GM18858 (cell line): ENCODE results near the gene TULP4.
"Not testable (repeated sequence)": the region's sequence is repeated elsewhere in the genome, so short reads cannot be mapped to it uniquely, and the experiment has no call there.

Source experiments
- ATAC-seq: cut with Tn5 transposase; IDR thresholded peaks from one replicate; pipeline ENCODE4 v1.9.1; 2021; ENCODE audit not compliant: unreplicated experiment

TULP4 gene

DNA sequence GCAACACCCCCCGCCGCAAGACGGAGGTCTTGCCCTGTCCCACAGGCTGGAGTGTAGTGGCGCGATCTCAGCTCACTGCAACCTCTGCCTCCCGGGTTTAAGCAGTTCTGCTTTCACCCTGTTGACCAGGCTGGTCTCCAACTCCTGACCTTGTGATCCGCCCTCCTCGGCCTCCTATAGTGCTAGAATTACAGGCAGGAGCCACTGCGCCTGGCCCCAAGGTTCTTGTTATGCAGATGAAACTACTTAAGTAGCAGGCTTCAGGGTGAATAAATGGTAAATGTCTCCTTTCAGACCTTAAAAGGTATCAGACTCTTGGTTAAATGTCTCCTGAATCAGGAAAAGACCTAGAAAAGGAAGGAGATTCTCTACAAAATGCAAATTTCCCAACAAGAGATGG is 152.2 kb downstream of the TULP4 start:
- no peak for ATAC-seq

DNA sequence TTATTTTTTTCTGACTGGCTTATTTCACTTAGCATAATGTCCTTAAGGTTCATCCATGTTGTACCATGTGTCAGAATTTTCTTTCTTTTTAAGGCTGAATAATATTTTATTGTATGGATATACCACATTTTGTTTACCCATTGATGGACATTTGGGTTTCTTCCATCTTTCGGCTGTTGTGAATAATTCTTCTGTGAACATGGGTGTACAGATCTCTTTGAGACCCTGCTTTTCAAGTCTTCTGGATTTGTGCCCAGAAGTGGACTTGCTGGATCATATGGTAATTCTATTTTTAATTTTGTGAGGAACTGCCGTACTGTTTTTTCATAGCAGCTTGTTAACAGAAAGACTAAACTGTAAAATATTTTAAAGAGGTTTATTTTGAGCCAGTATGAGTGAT is 153.0 kb downstream of the TULP4 start:
- no peak for ATAC-seq

DNA sequence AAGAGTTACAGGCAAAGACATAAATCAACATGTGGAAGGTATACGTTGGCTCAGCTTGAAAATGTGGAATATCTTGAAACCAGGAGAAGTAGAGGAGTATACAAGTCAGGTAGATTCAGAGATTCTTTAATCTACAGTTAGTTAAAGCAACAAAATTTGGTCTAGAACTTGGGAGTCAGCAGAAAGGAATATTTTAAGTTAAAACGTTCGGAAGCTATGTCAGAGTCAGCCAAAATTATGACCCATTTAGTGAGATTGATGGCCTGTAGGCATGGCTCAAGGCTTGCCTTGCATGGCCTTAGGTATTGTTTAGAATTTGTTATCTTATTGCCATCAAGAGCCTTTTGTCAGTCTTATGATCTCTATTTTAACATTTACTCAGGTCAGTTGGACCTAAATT is 153.5 kb downstream of the TULP4 start:
- ATAC-seq, result no peak

DNA sequence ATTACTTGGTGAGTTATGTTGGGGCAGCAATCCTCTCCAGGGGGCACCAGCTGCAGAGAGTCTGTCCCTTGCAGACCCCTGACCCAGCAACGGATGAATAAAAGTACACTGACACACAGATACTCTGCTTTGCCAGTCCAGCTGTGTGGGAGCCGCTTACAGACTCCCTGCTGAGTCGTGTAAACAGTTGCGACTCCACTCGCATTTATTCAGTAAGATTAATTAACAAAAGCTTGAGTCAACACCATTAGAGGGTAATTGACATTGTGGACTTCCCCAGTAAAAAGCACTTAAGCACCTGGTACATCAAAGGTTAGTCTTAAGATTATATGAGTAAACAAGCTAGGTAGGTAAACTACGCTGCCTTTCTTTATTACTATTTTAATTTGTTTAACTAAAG is 155.7 kb downstream of the TULP4 start:
- no peak for ATAC-seq

DNA sequence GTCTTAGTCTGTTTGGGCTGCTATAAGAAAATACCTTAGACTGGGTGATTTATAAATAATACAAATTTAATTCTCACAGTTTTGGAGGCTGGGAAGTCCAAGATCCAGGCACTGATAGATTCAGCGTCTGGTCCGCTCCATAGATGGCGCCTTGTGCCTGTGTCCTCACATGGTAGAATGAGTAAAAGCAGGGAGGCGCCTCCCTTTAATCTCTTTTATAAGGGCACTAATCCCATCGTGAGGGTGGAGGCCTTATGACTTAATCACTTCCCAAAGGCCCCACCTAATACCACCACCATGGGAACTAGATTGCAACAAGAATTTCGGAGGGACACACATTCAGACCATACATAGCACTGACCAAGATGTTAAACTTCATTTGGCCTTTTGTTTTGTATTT is 156.4 kb downstream of the TULP4 start:
- no peak for ATAC-seq

DNA sequence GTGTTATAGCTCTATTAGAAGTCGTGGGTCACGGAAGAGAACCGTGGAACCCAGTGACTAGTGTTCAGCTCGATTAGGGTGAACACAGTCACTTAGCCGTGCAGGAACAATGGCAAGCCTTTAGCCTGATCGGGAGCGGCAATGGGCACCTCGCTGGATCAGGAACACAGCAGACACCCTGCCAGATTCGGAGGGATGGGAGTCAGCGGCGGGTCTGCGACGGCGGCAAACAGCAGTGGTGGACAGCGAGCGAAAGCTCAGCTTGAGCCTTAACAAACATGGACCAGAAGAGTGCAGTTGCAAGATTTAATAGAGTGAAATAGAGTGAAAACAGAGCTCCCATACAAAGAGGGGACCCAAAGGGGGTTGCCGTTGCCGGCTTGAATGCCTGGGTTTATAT is 157.8 kb downstream of the TULP4 start:
- ATAC-seq, result not testable (repeated sequence)

DNA sequence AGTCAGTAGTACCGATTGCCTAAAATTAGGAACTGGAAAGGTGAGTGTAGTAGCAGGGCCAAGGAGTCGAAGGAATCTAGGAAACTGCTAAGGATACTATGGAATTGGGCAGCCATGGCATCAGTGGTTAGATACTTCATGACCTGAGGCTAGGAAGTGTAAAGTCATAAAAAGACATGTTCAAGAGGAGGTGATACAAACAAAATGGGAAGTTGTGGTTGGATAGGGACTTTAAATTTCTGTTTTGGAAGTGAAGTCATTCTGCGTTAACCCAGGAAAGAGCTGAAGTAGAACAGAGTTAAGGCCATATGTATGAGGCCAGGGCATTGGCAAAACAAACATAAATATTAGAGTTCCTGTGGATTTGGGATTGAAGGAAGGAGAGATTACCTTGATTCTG is 159.1 kb downstream of the TULP4 start:
- no peak for ATAC-seq

DNA sequence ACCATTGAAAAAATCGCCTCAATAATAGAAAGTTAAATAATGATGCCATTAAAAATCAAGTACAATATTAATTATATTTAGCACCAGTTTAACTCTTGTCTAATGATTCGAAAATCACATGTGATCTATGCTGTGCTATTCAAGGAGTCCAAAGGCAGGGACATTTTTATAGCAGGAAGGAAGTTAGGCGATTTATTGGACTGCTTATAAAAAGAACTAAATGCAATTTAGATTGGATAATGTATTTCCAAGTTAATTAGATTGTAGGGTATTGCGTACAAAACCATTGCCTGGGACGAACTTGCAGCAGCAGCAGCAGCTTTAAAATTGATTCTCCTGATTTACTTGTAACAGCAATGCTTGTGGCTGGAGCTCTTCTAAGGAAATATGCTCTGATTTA is 160.2 kb downstream of the TULP4 start:
- ATAC-seq, result no peak

DNA sequence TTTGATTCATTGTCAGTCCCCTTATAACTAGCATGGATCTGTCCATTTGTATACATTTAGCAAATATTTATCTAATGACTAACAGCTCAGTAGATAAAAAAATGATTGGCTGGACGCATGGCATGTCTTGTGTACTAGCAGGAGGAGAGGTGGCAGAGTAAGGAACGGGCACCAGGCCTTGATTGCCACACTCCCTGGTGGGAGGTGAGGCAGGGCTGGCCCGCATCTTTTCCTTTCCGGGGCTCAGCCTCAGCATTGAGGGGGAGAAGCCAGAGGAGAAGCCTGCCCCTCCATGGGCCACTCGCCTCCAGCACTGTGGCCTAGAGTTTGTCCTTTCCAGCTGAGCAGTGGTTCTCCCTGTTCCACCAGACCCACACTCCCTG is 162.7 kb downstream of the TULP4 start:
- no peak for ATAC-seq

DNA sequence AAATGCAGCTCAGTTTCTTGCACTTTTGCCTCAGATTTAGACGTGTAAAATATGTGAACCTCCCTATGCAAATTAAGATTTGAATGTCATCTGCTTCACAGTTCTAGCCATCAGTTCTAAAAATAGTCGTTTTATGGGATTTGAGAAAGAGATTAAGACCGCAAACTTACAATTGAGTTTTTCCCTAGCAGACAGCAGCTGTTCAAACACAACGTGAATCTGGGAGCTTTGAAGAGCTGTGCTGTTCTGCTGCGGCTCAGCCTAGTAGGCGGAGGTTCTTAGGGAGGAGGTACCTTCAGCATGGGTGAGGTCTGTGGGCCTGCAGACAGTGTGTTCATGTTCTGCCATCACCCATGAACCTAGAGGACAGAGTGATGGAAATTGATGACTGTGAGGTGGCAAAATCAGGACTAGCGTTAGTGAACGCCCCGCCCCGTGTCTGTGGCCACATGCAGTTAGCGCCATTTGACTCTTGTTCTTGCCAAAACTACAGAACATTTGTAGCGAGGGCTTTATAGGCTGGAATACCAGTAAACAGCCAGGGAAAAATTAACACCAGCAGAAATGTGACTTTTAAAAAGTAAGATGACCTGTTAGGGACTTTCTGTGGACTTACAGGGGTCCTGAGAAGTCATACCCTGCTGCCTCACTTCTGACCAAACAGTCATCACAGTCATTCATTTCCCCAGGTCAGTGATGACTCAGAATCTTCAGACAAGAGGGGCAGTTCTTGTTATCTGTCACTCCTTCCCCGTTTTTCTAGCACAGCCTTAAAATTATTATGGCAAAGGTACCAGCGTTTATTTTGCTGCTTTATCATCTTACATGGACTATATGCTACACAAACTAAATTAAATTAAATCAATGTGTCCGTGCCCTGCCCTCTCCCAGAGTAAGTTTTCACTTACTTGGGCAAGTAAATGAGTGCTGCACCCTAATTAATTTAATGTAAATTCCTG is 163.4 kb downstream of the TULP4 start:
- peak; percentile 74 for ATAC-seq

DNA sequence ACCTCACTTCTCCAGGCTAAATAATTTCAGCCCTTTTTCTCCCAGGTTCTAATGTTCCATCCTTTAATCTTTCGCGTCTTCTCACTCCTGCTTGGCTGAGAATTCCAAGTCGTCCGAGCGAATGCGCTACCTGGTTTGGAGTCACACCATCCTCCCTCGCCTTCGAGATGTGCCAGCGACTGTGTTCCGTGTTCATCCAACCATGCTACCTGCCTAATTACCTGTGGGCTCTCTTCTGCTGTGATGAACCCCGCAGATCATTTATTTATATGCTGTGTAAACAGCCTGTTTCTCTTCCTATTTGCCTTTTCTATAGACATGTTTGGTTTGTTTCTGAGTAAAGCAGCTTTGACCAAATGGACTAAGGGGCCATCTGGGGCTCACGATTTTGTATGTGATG is 164.1 kb downstream of the TULP4 start:
- no peak for ATAC-seq

DNA sequence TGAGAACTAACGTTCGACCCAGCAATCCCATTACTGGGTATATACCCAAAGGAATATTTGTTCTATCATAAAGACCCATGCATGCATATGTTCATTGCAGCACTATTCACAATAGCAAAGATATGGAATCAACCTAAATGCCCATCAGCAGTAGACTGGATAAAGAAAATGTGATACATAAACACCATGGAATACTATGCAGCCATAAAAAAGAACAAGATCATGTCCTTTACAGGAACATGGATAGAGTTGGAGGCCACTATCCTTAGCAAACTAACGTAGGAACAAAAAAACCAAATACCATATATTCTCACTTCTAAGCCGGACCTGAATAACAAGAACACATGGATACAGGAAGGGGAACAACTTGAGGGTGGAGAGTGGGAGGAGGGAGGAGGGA is 165.5 kb downstream of the TULP4 start:
- not testable (repeated sequence) for ATAC-seq

DNA sequence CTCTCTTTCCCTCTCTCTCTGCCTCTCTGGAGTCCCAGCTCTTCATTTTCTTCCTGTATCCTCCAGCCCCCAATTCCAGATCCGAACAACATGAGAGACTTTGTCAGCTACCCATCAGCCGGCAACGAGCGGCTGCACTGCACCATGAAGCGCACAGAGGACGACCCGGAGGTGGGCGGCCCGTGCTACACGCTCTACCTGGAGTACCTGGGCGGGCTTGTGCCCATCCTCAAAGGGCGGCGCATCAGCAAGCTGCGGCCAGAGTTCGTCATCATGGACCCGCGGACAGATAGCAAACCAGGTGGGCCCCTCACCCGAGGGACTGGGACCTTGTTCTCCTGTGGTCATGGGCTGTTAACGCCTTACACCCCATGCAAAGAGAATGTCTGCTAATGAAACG is 168.7 kb downstream of the TULP4 start:
- ATAC-seq, result no peak

DNA sequence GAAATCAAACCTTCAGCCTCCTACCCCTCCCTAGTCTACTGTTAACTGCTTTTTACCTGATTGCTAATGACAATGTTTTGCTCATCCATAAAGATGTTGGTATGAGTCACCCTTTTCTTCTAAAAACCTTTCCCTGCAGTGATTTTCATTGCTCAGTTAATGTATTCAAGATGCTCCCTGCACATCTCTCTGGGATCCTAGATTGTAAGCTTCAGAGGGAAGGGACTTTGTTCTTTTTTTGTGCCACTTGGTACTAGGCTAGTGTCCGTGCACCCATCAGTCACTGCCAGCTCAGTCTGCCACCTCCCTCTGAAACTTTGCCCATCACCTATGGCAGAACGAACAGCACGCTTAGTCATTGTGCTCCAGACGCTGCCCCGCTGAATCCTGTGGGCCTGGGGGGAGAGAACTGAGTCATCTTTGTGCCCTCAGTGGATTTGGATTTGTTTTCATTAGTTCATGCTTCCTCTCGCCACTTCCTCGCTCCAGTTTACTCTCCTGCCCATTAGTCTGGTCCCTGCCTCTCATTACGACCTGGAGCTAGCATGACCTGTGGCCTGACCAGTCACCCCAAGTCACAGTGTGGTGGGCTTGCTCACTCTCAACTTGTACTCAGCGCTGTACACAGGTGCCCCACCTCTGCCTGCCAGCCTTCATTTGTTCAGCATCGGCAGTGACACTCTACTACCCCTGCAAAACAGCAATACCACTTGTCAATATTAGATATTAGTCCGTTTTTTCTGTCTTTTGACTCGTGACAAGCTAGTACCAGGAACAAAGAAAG is 169.6 kb downstream of the TULP4 start:
- ATAC-seq, result no peak

DNA sequence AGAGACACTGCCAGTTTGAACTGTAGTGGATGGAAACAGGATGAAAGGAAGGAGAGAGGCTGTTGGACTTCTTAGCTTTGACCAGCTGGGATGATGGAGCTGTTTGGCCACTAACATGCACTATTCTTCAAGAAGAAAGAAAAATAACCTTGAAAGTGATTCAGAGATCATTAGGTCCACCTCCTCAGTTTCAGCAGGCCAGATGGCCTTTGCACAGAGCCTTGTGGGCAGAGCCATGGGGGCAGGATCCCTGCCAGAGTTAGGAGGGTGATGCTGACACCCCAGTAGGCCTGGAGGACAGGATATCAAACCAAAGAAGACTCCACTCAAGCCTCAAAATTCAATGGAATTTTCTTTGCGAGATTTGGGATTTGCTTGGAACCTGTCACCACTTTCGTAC is 173.2 kb downstream of the TULP4 start:
- no peak for ATAC-seq

DNA sequence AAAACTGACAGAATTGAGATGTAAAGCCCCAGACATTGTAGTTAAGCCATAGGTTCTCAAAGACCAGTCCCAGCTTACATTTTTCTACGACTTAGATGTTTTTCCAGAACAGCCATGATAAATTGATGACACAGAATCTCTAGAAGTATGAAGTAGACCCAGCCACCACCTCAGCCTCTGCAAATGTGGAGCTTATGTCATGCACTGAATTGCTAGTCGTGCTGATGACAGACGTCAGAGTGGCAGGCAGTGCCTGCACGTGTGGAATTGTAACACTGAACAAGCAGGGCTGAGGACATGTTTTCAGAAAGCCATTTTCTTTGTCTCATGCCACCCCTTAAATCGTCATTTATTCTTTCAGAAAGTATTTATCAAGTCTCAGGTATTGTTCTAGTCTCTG is 175.2 kb downstream of the TULP4 start:
- no peak for ATAC-seq

DNA sequence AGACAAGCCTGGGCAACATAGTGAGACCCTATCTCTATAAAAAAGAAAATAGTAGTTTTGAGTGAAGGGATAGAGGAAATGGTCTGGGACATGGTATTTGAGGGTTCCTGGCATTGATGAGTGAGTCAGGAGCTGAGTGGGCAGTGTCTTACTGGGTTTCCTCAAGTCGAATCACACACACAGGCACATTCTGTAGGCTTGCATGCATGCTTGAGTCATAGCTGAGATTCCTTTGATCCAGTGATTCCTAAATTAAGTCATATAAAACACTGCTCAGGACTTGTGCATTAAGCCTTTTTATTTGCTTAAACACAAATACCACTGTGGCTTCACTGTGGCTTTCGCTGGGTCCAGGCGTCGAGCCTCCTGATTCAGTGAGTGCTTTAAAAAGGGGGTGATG is 175.8 kb downstream of the TULP4 start:
- ATAC-seq, result no peak

DNA sequence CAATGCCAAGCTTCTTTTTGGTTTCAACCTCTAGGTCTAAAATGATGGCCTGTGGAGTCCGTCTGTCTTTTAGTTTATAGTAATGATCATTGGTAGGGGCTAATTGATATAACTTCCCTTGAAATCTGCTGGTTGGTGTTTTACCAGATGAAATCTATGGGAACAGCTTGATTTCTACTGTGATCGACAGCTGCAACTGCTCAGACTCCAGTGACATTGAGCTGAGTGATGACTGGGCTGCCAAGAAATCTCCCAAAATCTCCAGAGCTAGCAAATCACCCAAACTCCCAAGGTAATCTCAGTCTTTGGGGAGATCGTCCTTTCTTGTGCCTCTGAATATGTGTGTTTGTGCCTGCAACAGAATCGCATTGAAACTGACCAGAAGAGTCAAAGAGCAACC is 177.2 kb downstream of the TULP4 start:
- ATAC-seq, result no peak

DNA sequence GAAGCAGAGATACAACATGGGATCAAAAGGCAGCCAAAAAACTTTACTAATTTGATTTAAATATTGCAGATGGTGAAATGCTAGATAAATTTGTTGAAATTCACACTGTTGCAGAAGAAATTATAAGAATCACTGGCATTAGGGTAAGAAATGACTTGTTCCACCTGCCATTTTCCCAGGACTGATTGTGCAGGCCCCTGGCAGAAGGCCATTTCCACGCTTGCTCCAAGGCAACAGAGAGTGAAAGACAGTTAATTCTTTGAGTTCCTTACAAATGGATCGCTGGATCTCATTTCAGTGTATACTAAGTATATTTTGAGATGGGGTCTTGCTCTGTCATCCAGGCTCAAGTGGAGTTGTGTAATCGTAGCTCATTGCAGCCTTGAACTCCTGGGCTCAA is 180.6 kb downstream of the TULP4 start:
- ATAC-seq, result no peak

DNA sequence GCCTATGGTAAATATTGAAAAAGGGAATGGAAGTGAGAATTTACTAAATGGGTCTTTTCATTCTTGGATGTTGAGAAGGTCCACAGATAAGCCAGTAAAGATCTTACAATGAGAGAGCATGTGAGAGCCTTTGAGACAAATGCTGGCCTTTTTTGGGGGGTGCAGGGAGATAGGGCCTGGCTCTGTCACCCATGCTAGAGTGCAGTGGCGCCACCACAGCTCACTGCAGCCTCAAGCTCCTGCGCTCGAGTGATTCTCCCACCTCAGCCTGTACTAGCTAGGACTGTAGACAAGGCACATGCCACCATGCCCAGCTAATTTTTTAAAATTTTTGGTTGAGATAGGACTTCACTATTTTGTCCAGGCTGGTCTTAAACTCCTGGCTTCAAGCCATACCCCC is 184.4 kb downstream of the TULP4 start:
- no peak for ATAC-seq

DNA sequence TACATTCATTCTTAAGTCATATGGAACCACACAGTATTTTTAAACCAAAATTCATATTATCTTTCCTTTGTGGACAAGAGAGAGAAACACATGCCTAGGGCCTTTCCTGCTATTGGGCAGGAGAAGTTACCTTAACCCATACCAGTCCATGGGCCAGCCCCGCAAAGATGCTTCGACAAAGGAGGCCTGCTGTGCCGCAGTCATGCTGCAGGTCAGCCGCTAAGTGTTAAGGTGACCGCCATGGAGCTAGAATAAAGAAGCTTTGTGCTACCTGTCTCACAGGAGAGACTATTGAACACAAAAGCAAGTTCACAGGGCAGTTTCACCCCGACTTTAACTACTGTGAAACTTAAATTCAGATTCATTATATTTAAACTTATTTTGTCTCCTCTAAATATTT is 185.4 kb downstream of the TULP4 start:
- no peak for ATAC-seq

DNA sequence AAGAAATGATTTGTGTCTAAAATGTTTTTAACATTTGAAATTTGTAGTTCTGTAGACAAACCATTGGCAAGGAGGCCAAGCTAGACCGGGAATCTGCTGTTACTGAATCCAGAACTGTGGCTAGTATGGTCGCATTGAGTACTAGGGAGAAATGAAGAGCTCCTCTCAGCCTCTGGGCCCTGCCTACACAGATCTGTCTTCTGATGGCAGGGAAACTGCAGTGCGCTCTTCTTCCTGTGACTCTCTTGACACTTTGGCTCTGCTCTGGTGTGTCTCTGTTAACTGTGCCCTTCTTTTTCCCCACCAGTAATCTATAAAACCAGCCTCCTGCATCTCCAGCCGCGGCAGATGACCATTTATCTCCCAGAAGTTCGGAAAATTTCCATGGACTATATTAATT is 186.1 kb downstream of the TULP4 start:
- no peak for ATAC-seq
